Osteoblast (primary cell): ENCODE data around the gene GAN. TPM values are rescaled to one million over a fixed set of nuclear protein-coding genes. Genes with fewer than 3 reads are reported as not detected.

ENCODE experiments used
- DNase-seq: peaks from one replicate; pipeline ENCODE4 v3.0.0; 2011; ENCODE audit warnings: low spot score, mixed read lengths; ENCODE audit not compliant: insufficient read length; ENCODE audit errors: missing footprints
- H2AFZ ChIP-seq: 2 replicates; pipeline ENCODE4 v1.6.0; 2011; ENCODE audit warnings: mild to moderate bottlenecking, low read length
- H3K27ac ChIP-seq: 2 replicates; pipeline ENCODE4 v1.5.1; 2011; ENCODE audit warnings: mild to moderate bottlenecking, low read depth, low read length, moderate library complexity
- H3K27me3 ChIP-seq: 2 replicates; pipeline ENCODE4 v1.6.0; 2012; ENCODE audit warnings: mild to moderate bottlenecking, control low read depth, inconsistent platforms, low read length, moderate library complexity; ENCODE audit not compliant: insufficient read depth
- H3K36me3 ChIP-seq: 2 replicates; pipeline ENCODE4 v1.5.1; 2011; ENCODE audit warnings: mild to moderate bottlenecking, low read length, control low read depth, moderate library complexity; ENCODE audit not compliant: insufficient read depth
- H3K4me1 ChIP-seq: 2 replicates; pipeline ENCODE4 v1.5.1; 2011; ENCODE audit warnings: mild to moderate bottlenecking, low read length, control low read depth, moderate library complexity; ENCODE audit not compliant: insufficient read depth
- H3K4me2 ChIP-seq: 2 replicates; pipeline ENCODE4 v1.6.0; 2011; ENCODE audit warnings: mild to moderate bottlenecking, low read length; ENCODE audit not compliant: insufficient read depth
- H3K4me3 ChIP-seq: fragments of 200-600 bp; sonication (generic); 3 replicates; pipeline ENCODE4 v1.5.1; 2012; ENCODE audit warnings: mild to moderate bottlenecking, low read length, inconsistent platforms; ENCODE audit not compliant: insufficient read depth
- H3K79me2 ChIP-seq: 2 replicates; pipeline ENCODE4 v1.6.0; 2012; ENCODE audit warnings: mild to moderate bottlenecking, low read length, control low read depth, inconsistent platforms; ENCODE audit not compliant: insufficient read depth
- H3K9me3 ChIP-seq: 2 replicates; pipeline ENCODE4 v1.5.1; 2011; ENCODE audit warnings: low read depth, low read length, control low read depth
- H4K20me1 ChIP-seq: 2 replicates; pipeline ENCODE4 v1.6.0; 2012; ENCODE audit warnings: mild to moderate bottlenecking, low read length, control low read depth; ENCODE audit not compliant: insufficient read depth
- total RNA-seq: library from RNA; depleted of rRNA; stranded (reverse); fragments of >200 nt; gene quantifications from 2 replicates; pipeline ENCODE4 v1.2.3, GENCODE V29; 2012
- TF ChIP-seq, protein P1 (sequence below): IDR thresholded peaks from 2 replicates; pipeline ENCODE4 v1.5.1; 2011; ENCODE audit warnings: mild to moderate bottlenecking, low read depth, low read length, moderate library complexity; ENCODE audit errors: extremely low read depth

The GAN gene
- total RNA-seq, 1 donor, result 10.9 TPM

DNA sequence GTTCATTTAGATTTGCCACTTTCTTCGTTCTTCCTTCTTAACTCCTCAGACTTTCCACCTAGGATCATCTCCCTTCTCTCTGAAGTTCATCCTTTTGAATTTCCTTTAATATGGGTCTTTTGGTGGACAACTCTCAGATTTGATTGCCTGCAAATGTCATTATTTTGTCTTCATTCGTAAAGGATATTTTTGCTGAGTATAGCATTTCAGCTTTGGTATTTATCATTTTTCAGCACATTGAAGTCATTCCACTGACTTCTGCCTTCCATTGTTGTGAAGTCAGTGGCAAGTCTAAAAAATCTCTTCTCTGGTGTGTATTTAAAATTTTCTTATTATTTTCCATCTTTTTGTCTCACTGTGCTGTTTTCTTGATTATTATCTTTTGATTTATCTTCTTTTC is 45.4 kb downstream of the GAN start:
- Histone ChIP-seq H3K36me3 (peaks cover 23% of the 10 kb centered on the region), H3K9me3 (no peaks in the 10 kb centered on the region), H3K27me3 (no peaks in the 10 kb centered on the region), H3K4me1 (no peaks in the 10 kb centered on the region), H3K79me2 (no peaks in the 10 kb centered on the region), H3K4me3 (no peak overlapping the region), H3K27ac (no peak overlapping the region), H4K20me1 (peaks cover 1% of the 10 kb centered on the region), H3K4me2 (no peak overlapping the region), H2AFZ (no peak overlapping the region)
- no peak for DNase-seq
- TF ChIP-seq, protein P1, sequence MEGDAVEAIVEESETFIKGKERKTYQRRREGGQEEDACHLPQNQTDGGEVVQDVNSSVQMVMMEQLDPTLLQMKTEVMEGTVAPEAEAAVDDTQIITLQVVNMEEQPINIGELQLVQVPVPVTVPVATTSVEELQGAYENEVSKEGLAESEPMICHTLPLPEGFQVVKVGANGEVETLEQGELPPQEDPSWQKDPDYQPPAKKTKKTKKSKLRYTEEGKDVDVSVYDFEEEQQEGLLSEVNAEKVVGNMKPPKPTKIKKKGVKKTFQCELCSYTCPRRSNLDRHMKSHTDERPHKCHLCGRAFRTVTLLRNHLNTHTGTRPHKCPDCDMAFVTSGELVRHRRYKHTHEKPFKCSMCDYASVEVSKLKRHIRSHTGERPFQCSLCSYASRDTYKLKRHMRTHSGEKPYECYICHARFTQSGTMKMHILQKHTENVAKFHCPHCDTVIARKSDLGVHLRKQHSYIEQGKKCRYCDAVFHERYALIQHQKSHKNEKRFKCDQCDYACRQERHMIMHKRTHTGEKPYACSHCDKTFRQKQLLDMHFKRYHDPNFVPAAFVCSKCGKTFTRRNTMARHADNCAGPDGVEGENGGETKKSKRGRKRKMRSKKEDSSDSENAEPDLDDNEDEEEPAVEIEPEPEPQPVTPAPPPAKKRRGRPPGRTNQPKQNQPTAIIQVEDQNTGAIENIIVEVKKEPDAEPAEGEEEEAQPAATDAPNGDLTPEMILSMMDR, result no peak

DNA sequence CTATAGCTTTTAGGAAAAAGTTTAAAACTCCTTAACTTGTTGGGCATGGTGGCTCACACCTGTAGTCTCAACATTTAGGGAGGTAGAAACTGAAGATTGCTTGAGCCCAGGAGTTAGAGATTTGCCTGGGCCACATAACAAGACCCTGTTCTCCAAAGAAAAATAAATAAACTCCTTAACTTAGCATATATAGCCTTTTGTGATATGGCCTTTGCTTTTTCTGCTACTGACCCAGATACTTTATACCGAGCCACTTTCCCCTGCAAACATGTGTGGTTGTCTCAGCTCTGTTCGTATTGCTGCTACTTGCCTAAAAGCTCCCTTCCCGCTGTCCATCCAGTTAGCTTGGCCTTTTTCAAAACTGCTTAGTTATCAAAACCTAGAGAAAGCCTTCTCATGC is 51.0 kb downstream of the GAN start:
- Histone ChIP-seq H3K9me3 (no peaks in the 10 kb centered on the region), H3K27me3 (no peaks in the 10 kb centered on the region), H3K36me3 (peaks cover 35% of the 10 kb centered on the region)

DNA sequence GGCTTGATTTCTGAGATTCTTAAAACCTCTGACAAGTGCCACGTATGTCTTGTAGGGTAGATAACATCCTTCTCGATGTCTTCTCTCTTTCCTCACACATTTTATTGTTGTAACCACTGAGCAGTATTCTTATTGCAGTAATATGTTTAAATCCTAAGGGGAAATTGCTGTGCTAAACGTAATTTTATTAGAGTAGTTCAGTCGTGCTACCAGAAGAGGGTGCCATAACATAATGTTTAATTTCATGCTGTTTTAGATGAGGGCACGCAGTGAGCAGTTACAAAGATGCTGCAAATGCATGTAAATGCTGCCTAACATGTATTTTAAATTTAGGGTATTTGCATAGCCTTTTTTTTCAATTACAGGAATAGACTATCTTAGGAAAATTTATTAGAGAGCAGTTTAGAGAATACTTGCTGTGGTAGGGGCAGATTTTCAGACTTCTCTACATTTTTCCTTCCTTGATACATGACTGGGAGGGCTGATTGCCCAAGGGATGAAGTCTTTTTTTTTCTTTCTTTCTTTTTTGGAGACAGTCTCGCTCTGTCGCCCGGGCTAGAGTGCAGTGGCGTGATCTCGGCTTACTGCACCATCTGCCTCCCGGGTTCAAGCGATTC is 51.7 kb downstream of the GAN start:
- no peaks in the 10 kb centered on the region for H3K4me1 ChIP-seq
- H3K4me3 ChIP-seq, result no peak overlapping the region
- H4K20me1 ChIP-seq, result peaks cover 4% of the 10 kb centered on the region
- H2AFZ ChIP-seq, result no peak overlapping the region
- no peak overlapping the region for H3K4me2 ChIP-seq
- TF ChIP-seq, protein P1, result peak; percentile 63
- DNase-seq, result peak; percentile 67
- peaks cover 36% of the 10 kb centered on the region for H3K36me3 ChIP-seq
- H3K27ac ChIP-seq, result no peak overlapping the region
- H3K79me2 ChIP-seq, result no peaks in the 10 kb centered on the region
- H3K9me3 ChIP-seq, result no peaks in the 10 kb centered on the region
- no peaks in the 10 kb centered on the region for H3K27me3 ChIP-seq

More for the DNA sequence above, 51.0 kb downstream of the GAN start:
- Histone ChIP-seq H2AFZ (no peak overlapping the region), H3K4me3 (no peak overlapping the region), H4K20me1 (peaks cover 4% of the 10 kb centered on the region), H3K27ac (no peak overlapping the region), H3K4me1 (no peaks in the 10 kb centered on the region), H3K79me2 (no peaks in the 10 kb centered on the region), H3K4me2 (no peak overlapping the region)
- no peak for DNase-seq
- TF ChIP-seq, protein P1, result no peak

DNA sequence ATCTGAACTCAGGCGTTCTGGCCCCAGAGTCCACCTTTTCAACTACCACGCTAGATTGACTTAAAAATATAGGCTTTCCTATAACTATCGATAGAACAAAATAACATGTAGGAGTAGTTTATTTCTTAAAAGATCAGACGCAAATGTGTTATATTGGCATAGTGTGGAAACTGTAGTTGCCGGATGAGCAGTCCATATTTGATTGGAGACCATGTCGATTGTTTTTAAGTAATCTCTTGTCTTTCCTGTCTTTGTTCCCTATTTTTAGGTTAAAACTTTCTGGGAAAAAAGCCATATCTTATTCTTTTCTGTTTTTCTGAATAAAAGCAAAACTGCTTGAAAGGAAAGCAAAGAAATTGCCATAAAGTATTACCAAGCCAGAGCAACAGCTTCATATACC is 53.1 kb downstream of the GAN start:
- Histone ChIP-seq H3K4me3 (no peak overlapping the region), H3K27ac (no peak overlapping the region), H3K79me2 (no peaks in the 10 kb centered on the region), H4K20me1 (peaks cover 4% of the 10 kb centered on the region), H3K36me3 (peaks cover 30% of the 10 kb centered on the region), H3K27me3 (no peaks in the 10 kb centered on the region), H3K9me3 (no peaks in the 10 kb centered on the region), H3K4me1 (no peaks in the 10 kb centered on the region), H2AFZ (no peak overlapping the region), H3K4me2 (no peak overlapping the region)
- DNase-seq, result no peak
- TF ChIP-seq, protein P1, result no peak
